ENCODE data around the gene PPP2R1B.

PPP2R1B gene

DNA sequence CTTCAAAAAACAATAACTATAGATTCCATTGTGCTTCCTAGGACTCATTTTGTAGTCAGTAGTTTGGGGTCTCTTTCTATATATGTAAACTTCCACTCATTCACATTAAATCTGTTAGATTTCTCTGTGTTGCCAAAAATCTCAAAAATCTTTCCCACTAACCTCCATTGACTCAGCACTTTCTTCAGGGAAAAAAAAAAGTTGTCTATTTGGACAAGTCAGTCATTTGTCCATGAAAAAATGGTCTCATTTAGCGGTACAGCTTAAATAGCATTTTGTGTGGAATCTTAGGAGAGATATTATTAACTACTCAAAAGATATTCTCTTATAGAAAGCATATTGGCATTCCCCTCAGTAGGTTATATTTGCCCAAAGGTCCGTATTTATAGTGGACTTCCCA is 81.9 kb downstream of the PPP2R1B start:
- DNase-seq, result no peak

DNA sequence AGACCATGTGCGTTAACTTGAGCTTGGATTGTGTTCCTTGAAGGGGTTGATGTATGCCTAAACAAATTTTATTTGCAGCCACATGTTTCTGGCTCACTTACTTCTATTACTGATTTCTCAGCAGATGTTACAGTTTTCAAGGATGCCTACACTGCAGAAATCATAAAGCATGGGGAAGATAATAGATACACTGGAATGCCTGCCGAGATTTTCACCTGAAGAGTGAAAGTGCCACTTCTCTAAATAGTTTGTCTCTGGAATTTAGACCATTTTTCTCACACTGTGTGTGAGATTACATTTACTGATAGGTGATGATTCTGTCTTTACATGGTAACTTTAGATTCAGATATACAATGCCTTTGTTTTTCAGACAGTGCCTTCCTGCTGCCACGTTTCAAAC is 82.4 kb downstream of the PPP2R1B start:
- DNase-seq, result no peak

GRCh38 chr11:111680486-111681175 is 85.6 kb downstream of the PPP2R1B start:
- DNase-seq, result no peak
